Neutrophil (primary cell): ENCODE data around the gene BIRC5.
"Not testable (repeated sequence)": the region's sequence is repeated elsewhere in the genome, so short reads cannot be mapped to it uniquely, and the experiment has no call there.

Experiments
- H3K27ac ChIP-seq: fragments of 200-600 bp; sonication (generic); 2 replicates; pipeline ENCODE4 v1.5.1; 2016; ENCODE audit warnings: mild to moderate bottlenecking, moderate library complexity
- H3K27me3 ChIP-seq: fragments of 200-600 bp; sonication (generic); 2 replicates; pipeline ENCODE4 v1.6.0; 2016; ENCODE audit warnings: mild to moderate bottlenecking
- H3K36me3 ChIP-seq: fragments of 200-600 bp; sonication (generic); 2 replicates; pipeline ENCODE4 v1.5.1; 2017
- H3K4me1 ChIP-seq, 2 experiments: fragments of 200-600 bp in 1 of 2; sonication (generic) in 1 of 2; 1 replicate in 1 of 2; 2 replicates in 1 of 2; pipeline versions ENCODE4 v1.5.1 to v1.6.1; 2013 to 2016; ENCODE audit warnings: low read depth in 1 of 2, low read length in 1 of 2, mild to moderate bottlenecking in 1 of 2, moderate library complexity in 1 of 2; ENCODE audit not compliant: control insufficient read depth in 1 of 2, insufficient read depth in 1 of 2
- H3K4me3 ChIP-seq, 2 experiments: fragments of 200-600 bp in 1 of 2; sonication (generic) in 1 of 2; 1 replicate in 1 of 2; 2 replicates in 1 of 2; pipeline ENCODE4 v1.5.1; 2013 to 2016; ENCODE audit warnings: low read depth in 1 of 2, low read length in 1 of 2, mild to moderate bottlenecking in 1 of 2, moderate library complexity in 1 of 2
- H3K9me3 ChIP-seq: fragments of 200-600 bp; sonication (generic); 2 replicates; pipeline ENCODE4 v1.5.1; 2016
- CTCF ChIP-seq: fragments of 200-600 bp; sonication (generic); IDR thresholded peaks from 2 replicates; pipeline ENCODE4 v1.5.1; 2016; ENCODE audit warnings: antibody characterized with exemption

BIRC5 gene

GRCh38 chr17:78168903-78169793 is 44.9 kb upstream of the BIRC5 start:
- H3K9me3 ChIP-seq = no peaks in the 10 kb centered on the region
- peak overlapping the region; percentile 60 to 79 for H3K4me3 ChIP-seq
- H3K27ac ChIP-seq = peak overlapping the region; percentile 79
- H3K4me1 ChIP-seq = peaks cover 58 to 61% of the 10 kb centered on the region in 2 experiments
- TF ChIP-seq CTCF = no peak
- H3K36me3 ChIP-seq = peaks cover 20% of the 10 kb centered on the region
- H3K27me3 ChIP-seq = no peaks in the 10 kb centered on the region

- H3K27ac ChIP-seq = peak overlapping the region; percentile 91
- H3K4me3 ChIP-seq = peak overlapping the region in 1 of 2 experiments; percentile 39
- peaks cover 76 to 78% of the 10 kb centered on the region in 2 experiments for H3K4me1 ChIP-seq
- H3K27me3 ChIP-seq = no peaks in the 10 kb centered on the region
- H3K36me3 ChIP-seq = peaks cover 20% of the 10 kb centered on the region
- no peak for TF ChIP-seq CTCF
- H3K9me3 ChIP-seq = no peaks in the 10 kb centered on the region
Measured at GRCh38 chr17:78170692-78171590, 43.1 kb upstream of the BIRC5 start.

- peaks cover 20% of the 10 kb centered on the region for H3K36me3 ChIP-seq
- H3K4me3 ChIP-seq = peak overlapping the region; percentile 19 to 39
- H3K27ac ChIP-seq = peak overlapping the region; percentile 91
- H3K9me3 ChIP-seq, H3K27me3 ChIP-seq: not testable (repeated sequence)
- peaks cover 83 to 86% of the 10 kb centered on the region in 2 experiments for H3K4me1 ChIP-seq
Measured at GRCh38 chr17:78171591-78172248, 42.3 kb upstream of the BIRC5 start.

GRCh38 chr17:78172249-78173051 is 41.6 kb upstream of the BIRC5 start:
- Histone ChIP-seq H3K4me1 (peaks cover 86 to 91% of the 10 kb centered on the region in 2 experiments), H3K27ac (peak overlapping the region; percentile 91), H3K9me3 (no peaks in the 10 kb centered on the region), H3K36me3 (peaks cover 20% of the 10 kb centered on the region), H3K27me3 (no peaks in the 10 kb centered on the region), H3K4me3 (peak overlapping the region; percentile 19 to 39)
- no peak for TF ChIP-seq CTCF

- TF ChIP-seq CTCF = no peak
- H3K36me3 ChIP-seq = peaks cover 20% of the 10 kb centered on the region
- H3K9me3 ChIP-seq = no peaks in the 10 kb centered on the region
- peak overlapping the region; percentile 91 for H3K27ac ChIP-seq
- peak overlapping the region; percentile 2 to 39 for H3K4me3 ChIP-seq
- no peaks in the 10 kb centered on the region for H3K27me3 ChIP-seq
- peaks cover 82 to 86% of the 10 kb centered on the region in 2 experiments for H3K4me1 ChIP-seq
Measured at GRCh38 chr17:78173097-78173715, 40.8 kb upstream of the BIRC5 start.
